H1 (cell line): Measurements from ENCODE around the gene PPP1CB. TPM values are rescaled to one million over a fixed set of nuclear protein-coding genes. Genes with fewer than 3 reads are reported as not detected.

Source experiments
- CTCF ChIA-PET: fragments of 300-600 bp; sonication (Branson Sonifier 250); formaldehyde crosslinking; loops from one replicate; lab custom pipeline; 2021; ENCODE audit not compliant: partially characterized antibody; lab: Charles Lee
- POLR2A ChIA-PET: fragments of 300-600 bp; sonication (Branson Sonifier 250); formaldehyde crosslinking; loops from one replicate; lab custom pipeline; 2021; ENCODE audit warnings: inconsistent platforms; ENCODE audit not compliant: partially characterized antibody; lab: Charles Lee
- DNase-seq, 2 experiments: peaks; one replicate each; pipeline versions ENCODE4 v3.0.0 to v3.0.0-alpha.2; 2010 to 2022; ENCODE audit warnings: low spot score in 2 of 2, low read depth in 1 of 2, mixed read lengths in 1 of 2
- FAIRE-seq: peaks from 2 replicates; lab custom pipeline; 2011; peaks lifted over from hg19 to GRCh38; lab: Jason Lieb, UNC
- H2AFZ ChIP-seq: 2 replicates; pipeline ENCODE4 v1.8.1; 2012; ENCODE audit warnings: low read length, inconsistent platforms
- H2AK5ac ChIP-seq: 2 replicates; pipeline ENCODE4 v1.6.1; 2013; ENCODE audit warnings: low read depth, low read length
- H2BK120ac ChIP-seq: replicated peaks from 2 replicates; pipeline ENCODE3; 2013; ENCODE audit warnings: low read depth, low read length, inconsistent platforms
- H2BK12ac ChIP-seq: 2 replicates; pipeline ENCODE4 v1.6.1; 2013; ENCODE audit warnings: low read depth, low read length
- H2BK15ac ChIP-seq: 2 replicates; pipeline ENCODE4 v1.6.1; 2013; ENCODE audit warnings: low read length
- H2BK20ac ChIP-seq: 2 replicates; pipeline ENCODE4 v1.6.1; 2013; ENCODE audit warnings: low read length
- H2BK5ac ChIP-seq: 2 replicates; pipeline ENCODE4 v1.6.1; 2013; ENCODE audit warnings: low read depth, low read length
- H3K14ac ChIP-seq: 2 replicates; pipeline ENCODE4 v1.6.1; 2013; ENCODE audit warnings: inconsistent platforms; ENCODE audit not compliant: insufficient read length
- H3K18ac ChIP-seq: 2 replicates; pipeline ENCODE4 v1.6.1; 2013; ENCODE audit warnings: low read length; ENCODE audit errors: extremely low read depth
- H3K23ac ChIP-seq: 2 replicates; pipeline ENCODE4 v1.6.1; 2013; ENCODE audit warnings: inconsistent platforms; ENCODE audit not compliant: insufficient read length
- H3K23me2 ChIP-seq: 2 replicates; pipeline ENCODE4 v1.6.1; 2013; ENCODE audit warnings: low read depth, low read length
- H3K27ac ChIP-seq: 2 replicates; pipeline ENCODE4 v1.6.1; 2011; ENCODE audit warnings: low read depth, low read length, inconsistent platforms
- H3K27me3 ChIP-seq, 4 experiments: replicated peaks in 1 of 4; 1 replicate in 1 of 4; 2 replicates in 3 of 4; pipeline versions ENCODE4 v1.6.1 to v1.8.1; 2011 to 2013; ENCODE audit warnings: low read length in 3 of 4, mild to moderate bottlenecking in 3 of 4, inconsistent platforms in 2 of 4, mixed read lengths in 2 of 4, moderate library complexity in 1 of 4; ENCODE audit not compliant: control insufficient read depth in 3 of 4, insufficient read depth in 3 of 4; ENCODE audit errors: extremely low read depth in 1 of 4
- H3K36me3 ChIP-seq, 4 experiments: 2 replicates each; pipeline versions ENCODE4 v1.6.1 to v1.8.1; 2011 to 2013; ENCODE audit warnings: mild to moderate bottlenecking in 4 of 4, low read length in 3 of 4, moderate library complexity in 2 of 4, control low read depth in 1 of 4, inconsistent platforms in 1 of 4; ENCODE audit not compliant: insufficient read depth in 4 of 4, control insufficient read depth in 2 of 4
- H3K4ac ChIP-seq: replicated peaks from 2 replicates; pipeline ENCODE3; 2013; ENCODE audit warnings: low read length, low read depth, mixed read lengths, inconsistent platforms; ENCODE audit not compliant: insufficient read length
- H3K4me1 ChIP-seq, 4 experiments: replicated peaks in 1 of 4; 1 replicate in 1 of 4; 2 replicates in 3 of 4; pipeline versions ENCODE4 v1.6.1 to v1.8.1; 2011 to 2013; ENCODE audit warnings: low read length in 3 of 4, inconsistent platforms in 2 of 4, mixed read lengths in 1 of 4; ENCODE audit not compliant: insufficient read depth in 4 of 4, control insufficient read depth in 3 of 4
- H3K4me2 ChIP-seq, 2 experiments: 2 replicates each; pipeline versions ENCODE4 v1.6.1 to v1.8.1; 2011 to 2013; ENCODE audit warnings: low read depth in 2 of 2, low read length in 2 of 2, control low read depth in 1 of 2, inconsistent platforms in 1 of 2, mild to moderate bottlenecking in 1 of 2; ENCODE audit not compliant: insufficient read depth in 1 of 2
- H3K4me3 ChIP-seq, 4 experiments: fragments of 200-600, 300-600 bp in 1 of 4; sonication (generic), shearing (Covaris generic), sonication (Bioruptor Twin) in 1 of 4; 2 replicates each; pipeline versions ENCODE4 v1.5.1 to v1.8.1; 2011 to 2016; ENCODE audit warnings: low read length in 4 of 4, low read depth in 3 of 4, control low read depth in 2 of 4, inconsistent platforms in 2 of 4, mild to moderate bottlenecking in 2 of 4, mixed read lengths in 1 of 4, moderate library complexity in 1 of 4; ENCODE audit not compliant: insufficient read depth in 2 of 4; ENCODE audit errors: extremely low read depth in 1 of 4
- H3K56ac ChIP-seq: replicated peaks from 2 replicates; pipeline ENCODE3; 2013; ENCODE audit warnings: low read depth, mild to moderate bottlenecking, mixed read lengths, low read length, inconsistent platforms; ENCODE audit not compliant: insufficient read length
- H3K79me1 ChIP-seq: 2 replicates; pipeline ENCODE4 v1.6.1; 2013; ENCODE audit warnings: low read depth, low read length, control low read depth
- H3K79me2 ChIP-seq, 2 experiments: 2 replicates each; pipeline versions ENCODE4 v1.6.1 to v1.8.1; 2012 to 2013; ENCODE audit warnings: low read length in 2 of 2, mild to moderate bottlenecking in 2 of 2, inconsistent platforms in 1 of 2; ENCODE audit not compliant: insufficient read depth in 2 of 2, control insufficient read depth in 1 of 2
- H3K9ac ChIP-seq, 4 experiments: replicated peaks in 1 of 4; 1 replicate in 1 of 4; 2 replicates in 3 of 4; pipeline versions ENCODE4 v1.6.1 to v1.8.1; 2011 to 2013; ENCODE audit warnings: low read depth in 3 of 4, low read length in 3 of 4, control low read depth in 2 of 4, mild to moderate bottlenecking in 2 of 4, moderate library complexity in 2 of 4, inconsistent platforms in 1 of 4; ENCODE audit errors: extremely low read depth in 1 of 4
- H3K9me3 ChIP-seq, 2 experiments: 2 replicates each; pipeline versions ENCODE4 v1.6.1 to v1.8.1; 2012 to 2013; ENCODE audit warnings: mild to moderate bottlenecking in 2 of 2, moderate library complexity in 2 of 2, control low read depth in 1 of 2, inconsistent platforms in 1 of 2, low read depth in 1 of 2, low read length in 1 of 2, mixed read lengths in 1 of 2; ENCODE audit not compliant: insufficient read depth in 2 of 2
- H4K20me1 ChIP-seq, 2 experiments: replicated peaks in 1 of 2; 2 replicates each; pipeline versions ENCODE3 to v1.8.1; 2011 to 2013; ENCODE audit warnings: inconsistent platforms in 2 of 2, low read length in 2 of 2, mild to moderate bottlenecking in 1 of 2; ENCODE audit not compliant: insufficient read depth in 2 of 2, control insufficient read depth in 1 of 2
- H4K5ac ChIP-seq: 2 replicates; pipeline ENCODE4 v1.6.1; 2013; ENCODE audit warnings: low read length, low read depth, mixed read lengths, inconsistent platforms; ENCODE audit not compliant: insufficient read length
- H4K8ac ChIP-seq: 2 replicates; pipeline ENCODE4 v1.8.0; 2013; ENCODE audit warnings: mild to moderate bottlenecking, moderate library complexity, low read length, inconsistent platforms; ENCODE audit not compliant: insufficient read depth; ENCODE audit errors: extremely low read depth
- H4K91ac ChIP-seq: replicated peaks from 2 replicates; pipeline ENCODE3; 2013; ENCODE audit warnings: low read length, mixed read lengths, inconsistent platforms; ENCODE audit not compliant: insufficient read length
- BRCA1 ChIP-seq: IDR thresholded peaks from 2 replicates; pipeline ENCODE4 v1.6.1; 2012; ENCODE audit warnings: low read depth, low read length, improper control_type of control experiment
- CBX5 ChIP-seq: fragments of 300-800, 300-1000 bp; sonication (generic); IDR thresholded peaks from 2 replicates; pipeline ENCODE4 v1.7.1; 2016; ENCODE audit warnings: antibody characterized with exemption, low read length, low read depth
- JUND ChIP-seq: IDR thresholded peaks from 2 replicates; pipeline ENCODE4 v1.6.1; 2011; ENCODE audit warnings: mild to moderate bottlenecking, improper control_type of control experiment, low read length
- MAFK ChIP-seq: IDR thresholded peaks from 2 replicates; pipeline ENCODE4 v1.6.1; 2012; ENCODE audit warnings: low read depth, mild to moderate bottlenecking, improper control_type of control experiment, low read length
- RBBP5 ChIP-seq: IDR thresholded peaks from 2 replicates; pipeline ENCODE4 v1.7.1; 2012; ENCODE audit warnings: low read depth, mild to moderate bottlenecking, inconsistent platforms, low read length, moderate library complexity, borderline replicate concordance
- RNF2 ChIP-seq: fragments of 200-900, 300-1000 bp; sonication (generic); IDR thresholded peaks from 2 replicates; pipeline ENCODE4 v1.7.1; 2016; ENCODE audit warnings: borderline replicate concordance, low read depth, mild to moderate bottlenecking, antibody characterized with exemption, low read length; ENCODE audit not compliant: poor library complexity, severe bottlenecking; ENCODE audit errors: missing control alignments
- WGBS, 2 experiments: shearing (Covaris generic) in 1 of 2; methylation state at CpG; one replicate each; pipeline versions ENCODE4 v1.1.6 to v1.1.7; 2013 to 2015; ENCODE audit warnings: low lambda C conversion rate in 2 of 2, mixed read lengths in 2 of 2, inconsistent platforms in 1 of 2, low coverage in 1 of 2, missing lambda C conversion rate in 1 of 2; ENCODE audit not compliant: insufficient replicate concordance in 2 of 2, insufficient coverage in 1 of 2, insufficient read length in 1 of 2; ENCODE audit errors: extremely low coverage in 1 of 2, missing lambda C conversion rate in 1 of 2; 5-methylcytosine and 5-hydroxymethylcytosine counted together
- polyA plus RNA-seq, 7 experiments: library from polyadenylated mRNA; depleted of rRNA in 3 of 7; stranded (reverse) in 5 of 7; unstranded in 2 of 7; fragments of >200 nt in 5 of 7; fragments of 200-250 nt in 2 of 7; gene quantifications; 1 replicate in 5 of 7; 2 replicates in 1 of 7; 4 replicates in 1 of 7; pipeline versions ENCODE4 v1.2.1 to v1.2.3, GENCODE V29; 2011 to 2013; ENCODE audit warnings: missing spikeins in 2 of 7, mixed read lengths in 2 of 7
- total RNA-seq: library from RNA; stranded (reverse); fragmentation: NEBNext Ultra II Directional; extraction: Animal tissue kit (Norgen Biotek cat#: 25700); gene quantifications from 2 replicates; pipeline ENCODE4 v1.2.1, GENCODE V29; 2021

PPP1CB gene
- total and polyA plus RNA-seq, 2 of the 8 experiments (the other 6 are each of a cell fraction or from before 2014, with no cell fraction given): 30.7 to 158 TPM

GRCh38 chr2:28709101-28709500, 42.5 kb upstream of the PPP1CB start:
- H3K23ac ChIP-seq: no peak overlapping the region
- no peak overlapping the region for H3K4ac ChIP-seq
- no peak overlapping the region for H3K56ac ChIP-seq
- H3K4me1 ChIP-seq: no peaks in the 10 kb centered on the region
- H3K4me2 ChIP-seq: no peak overlapping the region
- H3K14ac ChIP-seq: no peak overlapping the region
- DNase-seq (no peak), FAIRE-seq (no peak)
- H3K79me2 ChIP-seq: no peaks in the 10 kb centered on the region
- no peak overlapping the region for H2BK12ac ChIP-seq
- no peak overlapping the region for H4K91ac ChIP-seq
- H2AFZ ChIP-seq: no peak overlapping the region; the same call in 1 of the 2 replicates
- no peak overlapping the region for H3K9ac ChIP-seq
- H2BK5ac ChIP-seq: no peak overlapping the region
- no peak overlapping the region for H3K27ac ChIP-seq
- no peaks in the 10 kb centered on the region for H3K79me1 ChIP-seq
- H2BK120ac ChIP-seq: no peak overlapping the region
- H3K4me3 ChIP-seq: no peak overlapping the region
- WGBS, 2 experiments: 94% methylated on average over 8 of the region's 8 CpGs; no CpG with 5 or more reads in 1 of the 2 experiments
- H2BK15ac ChIP-seq: no peak overlapping the region
- CTCF ChIA-PET: interaction anchor here (0.6 to 1.7 kb wide), 4 partner anchors 11 to 1045 kb away, joined by 3 to 4 read pairs (median 4); partner anchors contain the start of gene SLC4A1AP
- no peaks in the 10 kb centered on the region for H3K27me3 ChIP-seq
- no peak overlapping the region for H2BK20ac ChIP-seq
- H3K9me3 ChIP-seq: 0 out of 4 replicates have a peak, but pooled peaks cover 0 to 13% of the 10 kb centered on the region in 2 experiments
- no peaks in the 10 kb centered on the region for H4K20me1 ChIP-seq
- H3K36me3 ChIP-seq: no peaks in the 10 kb centered on the region
- H4K8ac ChIP-seq: no peak overlapping the region
- H3K18ac ChIP-seq: no peak overlapping the region
- H3K23me2 ChIP-seq: no peaks in the 10 kb centered on the region
- H2AK5ac ChIP-seq: no peak overlapping the region
- TF ChIP-seq RBBP5 (no peak), BRCA1 (no peak), RNF2 (no peak), CBX5 (no peak), MAFK (no peak), JUND (no peak)
- TF ChIP-seq, all 59 proteins: peak for 0
- no peak overlapping the region for H4K5ac ChIP-seq
- POLR2A ChIA-PET: no interaction called here
